SKM-1 (cell line): ENCODE measurements around the gene PDE4A.
"Not testable (repeated sequence)": the region's sequence is repeated elsewhere in the genome, so short reads cannot be mapped to it uniquely, and the experiment has no call there.

Experiments
- DNase-seq: peaks from one replicate; lab custom pipeline; 2025; ENCODE audit not compliant: unreplicated experiment; lab: John Stamatoyannopoulos, UW

The PDE4A gene

DNA sequence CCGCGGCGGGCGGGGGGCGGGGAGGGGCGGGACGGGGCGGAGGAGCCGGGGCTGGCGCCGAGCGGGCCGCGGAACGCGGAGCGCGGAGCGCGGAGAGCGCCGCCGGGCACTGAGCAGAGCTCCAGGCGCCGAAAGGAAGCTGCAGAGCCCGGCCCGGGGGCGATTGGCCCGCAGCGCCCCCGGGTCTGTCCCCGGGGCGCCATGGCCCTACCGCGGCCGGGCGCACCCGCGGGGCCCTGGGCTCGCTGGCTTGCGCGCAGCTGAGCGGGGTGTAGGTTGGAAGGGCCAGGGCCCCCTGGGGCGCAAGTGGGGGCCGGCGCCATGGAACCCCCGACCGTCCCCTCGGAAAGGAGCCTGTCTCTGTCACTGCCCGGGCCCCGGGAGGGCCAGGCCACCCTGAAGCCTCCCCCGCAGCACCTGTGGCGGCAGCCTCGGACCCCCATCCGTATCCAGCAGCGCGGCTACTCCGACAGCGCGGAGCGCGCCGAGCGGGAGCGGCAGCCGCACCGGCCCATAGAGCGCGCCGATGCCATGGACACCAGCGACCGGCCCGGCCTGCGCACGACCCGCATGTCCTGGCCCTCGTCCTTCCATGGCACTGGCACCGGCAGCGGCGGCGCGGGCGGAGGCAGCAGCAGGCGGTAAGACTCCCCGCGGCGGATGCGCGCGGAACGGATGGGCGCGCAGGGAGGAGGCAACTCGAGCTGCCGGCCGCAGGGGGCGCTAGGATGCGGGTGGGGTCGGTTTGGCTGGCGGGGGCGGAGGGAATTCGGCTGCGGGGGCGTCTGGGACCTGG, at the start of gene PDE4A:
TSS of gene PDE4A (plus strand) at position 95 of the 796 bp plus-strand sequence. CDS start at position 322, 227 bp downstream.
- DNase-seq, result no peak

DNA sequence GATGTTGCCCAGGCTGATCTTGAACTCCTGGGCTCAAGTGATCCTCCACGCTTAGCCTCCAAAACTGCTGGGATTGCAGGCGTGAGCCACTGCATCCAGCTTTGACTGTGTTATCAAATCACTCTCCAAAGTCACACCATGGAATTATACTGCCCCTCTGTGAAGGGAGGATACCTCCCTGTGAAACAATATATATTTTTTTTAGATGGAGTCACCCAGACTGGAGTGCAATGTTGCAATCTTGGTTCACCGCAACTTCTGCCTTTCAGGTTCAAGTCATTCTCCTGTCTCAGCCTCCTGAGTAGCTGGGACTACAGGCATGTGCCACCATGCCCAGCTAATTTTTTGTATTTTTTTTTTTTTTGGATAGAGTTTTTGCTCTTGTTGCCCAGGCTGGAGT, 47.6 kb upstream of the PDE4A start:
- peak; percentile 93 for DNase-seq

- DNase-seq, result no peak
Measured at GRCh38 chr19:10374931-10375330, 45.4 kb upstream of the PDE4A start.

- not testable (repeated sequence) for DNase-seq
Measured at GRCh38 chr19:10377140-10377640, 43.1 kb upstream of the PDE4A start.

DNA sequence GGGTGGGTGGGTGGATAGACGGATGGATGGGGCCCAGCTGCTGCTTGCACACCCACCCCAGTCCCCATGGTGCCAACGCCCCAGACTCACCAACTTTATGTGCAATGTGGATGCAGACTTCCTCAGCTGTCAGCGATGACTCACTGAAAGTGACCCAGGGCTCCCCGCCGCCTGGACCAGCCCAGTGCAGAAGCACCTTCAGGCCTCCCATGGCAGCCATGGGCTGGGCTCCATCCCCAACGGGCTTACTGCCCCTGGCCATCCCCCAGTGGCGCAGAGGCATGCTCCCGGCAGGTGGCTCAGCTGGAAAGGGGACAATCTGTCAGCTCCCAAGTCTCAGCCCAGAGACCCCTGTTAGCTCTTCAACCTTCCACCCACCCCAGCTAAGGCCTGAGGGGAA, 42.2 kb upstream of the PDE4A start:
- DNase-seq, result no peak

GRCh38 chr19:10379880-10380312, 40.4 kb upstream of the PDE4A start:
- no peak for DNase-seq

GRCh38 chr19:10380313-10381102, 39.8 kb upstream of the PDE4A start, which contains the start of gene TYK2:
TSS of gene TYK2 (minus strand) at chr19:10380572. CDS start at chr19:10378406, 2,166 bp downstream.
- DNase-seq, result peak; percentile 97

- not testable (repeated sequence) for DNase-seq
Measured at GRCh38 chr19:10383223-10383499, 37.2 kb upstream of the PDE4A start.

- DNase-seq, result no peak
Measured at GRCh38 chr19:10384580-10384979, 35.8 kb upstream of the PDE4A start.

GRCh38 chr19:10388957-10389356, 31.4 kb upstream of the PDE4A start:
- DNase-seq, result peak; percentile 54

DNA sequence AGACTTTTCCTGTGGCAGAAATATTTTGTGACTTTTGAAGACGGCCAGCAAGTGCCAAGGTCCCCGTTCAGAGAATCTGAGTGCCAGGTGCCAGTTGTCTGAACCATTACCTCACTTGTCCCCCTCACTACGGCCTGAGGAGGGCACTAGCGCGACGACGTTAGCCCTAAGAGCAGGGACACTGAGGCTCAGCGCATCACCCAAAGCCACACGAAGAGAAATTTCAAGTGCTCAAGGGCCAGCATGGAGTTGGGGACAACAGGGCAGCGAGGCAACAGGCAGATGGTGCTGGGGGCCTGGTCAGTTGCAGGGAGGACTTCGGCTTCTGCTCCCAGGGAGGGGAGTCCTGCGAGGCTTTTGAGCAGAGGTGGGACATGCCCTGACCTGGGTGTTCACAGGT, 30.5 kb upstream of the PDE4A start:
- DNase-seq, result no peak

DNA sequence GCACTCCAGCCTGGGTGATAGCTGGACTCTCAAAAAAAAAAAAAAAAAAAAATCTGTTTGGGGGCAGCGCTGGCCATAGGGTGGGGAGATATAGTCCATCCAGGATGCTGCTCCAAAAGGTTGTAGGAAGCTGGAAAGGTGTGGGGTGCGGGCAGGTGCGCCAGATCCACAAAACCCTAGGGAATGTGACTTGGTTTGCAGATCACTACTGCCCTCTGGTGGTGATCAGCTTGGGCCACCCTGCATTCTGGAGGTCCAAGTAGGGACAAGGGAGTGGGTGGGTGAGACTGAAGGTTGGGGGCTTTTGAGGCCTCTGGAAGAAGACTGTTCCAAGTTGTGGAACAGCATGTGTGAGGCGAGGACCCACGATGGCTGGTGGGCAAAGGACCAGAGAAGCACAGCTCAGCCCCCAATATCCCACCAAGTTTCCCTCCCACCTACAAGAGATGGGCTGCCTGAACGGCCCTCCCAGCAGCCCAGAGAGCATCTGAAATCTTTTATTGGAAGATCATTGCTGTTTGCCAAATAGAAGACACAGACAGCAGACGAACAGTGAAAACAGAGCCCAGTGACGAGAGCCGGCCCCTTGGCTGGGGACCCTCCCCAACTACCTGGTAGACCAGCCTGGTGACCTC, 29.6 kb upstream of the PDE4A start:
- no peak for DNase-seq

GRCh38 chr19:10392120-10392519, 28.2 kb upstream of the PDE4A start:
- no peak for DNase-seq

GRCh38 chr19:10393137-10393536, 27.2 kb upstream of the PDE4A start:
- no peak for DNase-seq

DNA sequence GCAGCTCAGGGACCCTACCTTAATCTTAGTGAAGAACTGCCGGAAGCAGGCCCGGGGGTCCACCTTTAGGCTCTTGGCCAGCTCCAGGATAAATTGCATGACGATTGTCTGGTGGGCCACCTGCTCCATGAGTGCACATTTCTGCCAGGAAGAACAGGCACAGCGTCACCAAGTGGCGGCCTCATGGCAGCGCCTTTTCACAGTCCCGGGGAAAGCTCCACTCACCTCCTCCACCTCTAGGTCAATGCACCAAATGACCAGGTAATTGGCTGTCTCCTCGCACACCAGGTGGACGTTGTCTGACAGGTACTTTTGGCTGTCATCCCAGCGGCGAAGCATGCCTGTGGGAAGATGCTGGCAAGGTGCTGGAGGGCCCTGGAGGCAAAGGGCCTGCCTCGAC, 25.3 kb upstream of the PDE4A start:
- no peak for DNase-seq

- no peak for DNase-seq
Measured at GRCh38 chr19:10395436-10395835, 24.9 kb upstream of the PDE4A start.

- no peak for DNase-seq
Measured at GRCh38 chr19:10395917-10396316, 24.4 kb upstream of the PDE4A start.

- no peak for DNase-seq
Measured at GRCh38 chr19:10398819-10399218, 21.5 kb upstream of the PDE4A start.

- DNase-seq, result not testable (repeated sequence)
Measured at GRCh38 chr19:10399340-10399739, 21.0 kb upstream of the PDE4A start.

DNA sequence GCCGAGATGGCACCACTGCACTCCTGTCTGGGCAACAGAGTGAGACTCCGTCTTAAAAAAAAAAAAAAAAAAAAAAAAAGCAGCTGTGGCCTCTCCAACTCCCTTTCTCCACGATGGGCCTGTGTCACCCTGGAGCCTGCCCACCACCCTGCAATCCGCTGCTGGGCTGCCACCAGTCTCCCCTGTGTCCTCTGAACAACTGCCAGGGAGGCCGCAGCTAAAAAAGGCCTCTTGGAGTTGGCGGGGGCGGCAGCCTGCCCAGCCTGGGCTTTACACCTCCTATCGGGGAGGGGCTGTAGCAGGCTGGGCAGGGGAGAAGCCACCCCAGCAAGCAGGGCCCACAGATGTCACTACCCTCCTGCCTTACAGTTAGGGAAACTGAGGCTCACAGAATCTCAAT, 20.5 kb upstream of the PDE4A start:
- DNase-seq, result no peak

DNA sequence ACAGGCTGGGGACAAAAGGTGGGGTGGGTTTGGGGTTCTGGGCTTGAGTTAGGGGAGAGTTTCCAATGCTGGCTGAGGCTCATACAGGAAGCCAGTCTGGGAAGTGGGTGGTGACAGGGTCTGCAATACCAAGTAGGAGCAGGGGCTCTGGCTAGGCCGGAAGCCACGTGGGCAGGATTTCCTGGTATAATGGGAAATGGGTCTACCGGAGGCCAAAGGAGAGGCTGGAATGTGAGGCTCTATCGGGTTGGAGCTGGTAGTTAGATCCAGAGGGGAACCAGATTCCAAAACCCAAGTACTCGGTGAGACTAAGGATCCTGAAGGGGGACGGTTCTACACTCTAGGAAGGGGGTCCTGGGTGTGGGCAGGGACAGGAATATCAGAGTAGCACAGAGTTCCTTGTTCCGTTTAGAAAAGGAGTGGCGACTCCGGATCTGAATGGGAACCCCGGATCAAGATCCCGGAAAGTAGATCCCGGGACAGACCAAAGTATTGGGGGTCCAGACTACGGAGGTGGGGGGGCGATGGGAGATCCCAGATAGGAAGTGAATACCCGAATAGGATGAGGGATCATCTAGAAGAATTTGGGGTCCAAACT, 17.8 kb upstream of the PDE4A start:
- no peak for DNase-seq
